Ovary (tissue), 3 donors: ENCODE data around the gene MAML1.

ENCODE experiments used
- CTCF ChIP-seq, 3 donors: fragments of 450-650 bp in 2 of 3; fragments of 200-600 bp in 1 of 3; IDR thresholded peaks; one replicate each; pipeline versions ENCODE4 v1.5.1 to v1.8.0; 2016 to 2022; ENCODE audit warnings: antibody characterized with exemption in 3 of 3, mild to moderate bottlenecking in 1 of 3
- POLR2A ChIP-seq: fragments of 450-650 bp; IDR thresholded peaks from one replicate; pipeline ENCODE4 v1.6.1; 2017; ENCODE audit warnings: antibody characterized with exemption, mild to moderate bottlenecking, moderate library complexity
- donor health status: DM: no; HTN: no; CAD: no.

- TF ChIP-seq CTCF (IDR thresholded peaks at IDR 0.05): no peak
- TF ChIP-seq POLR2A: no peak
Observed at GRCh38 chr5:179817890-179818745, 85.5 kb downstream of the MAML1 start.
